ENCODE measurements around the gene COL8A2.
A peak's percentile ranks its signal among the peaks of the same experiment; 100 is the strongest.

The COL8A2 gene

DNA sequence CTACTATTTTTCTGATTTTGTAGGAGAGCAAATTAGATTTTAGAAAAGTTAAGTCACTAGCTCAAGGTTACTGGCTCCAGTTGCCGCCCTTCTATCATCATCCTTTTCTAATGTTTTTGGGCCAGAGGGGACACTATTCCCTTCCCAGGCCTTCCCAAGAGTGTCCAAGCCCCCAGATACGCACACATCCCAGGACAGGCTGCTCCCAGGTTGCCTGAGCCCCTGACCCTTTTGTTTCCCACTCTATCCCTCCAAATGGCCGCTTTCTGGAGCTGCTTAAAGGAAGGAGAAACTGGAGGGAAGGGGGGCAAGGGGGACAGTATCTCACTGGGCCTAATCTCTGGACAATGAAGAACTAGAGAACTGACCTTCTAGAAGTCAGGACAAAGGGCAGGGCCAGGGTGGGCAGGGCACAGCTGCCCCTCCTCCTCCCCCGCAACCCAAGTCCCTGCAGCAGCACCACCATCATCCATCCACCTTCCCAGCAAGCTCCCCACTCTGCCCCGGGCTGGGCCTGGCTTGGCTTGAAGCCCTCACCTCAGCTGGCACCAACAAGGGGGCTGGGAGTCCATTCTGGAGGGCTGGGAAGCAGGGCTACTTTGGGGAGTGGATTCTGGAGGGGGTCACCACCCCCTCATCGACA is 29.9 kb upstream of the COL8A2 start:
- H3K9me3 Mint-ChIP-seq = no peaks in the 10 kb centered on the region
- peaks cover 2% of the 10 kb centered on the region for H3K27me3 Mint-ChIP-seq (ENCODE audit: low read depth, poor library complexity)
- no peak for TF ChIP-seq CTCF (IDR thresholded peaks at IDR 0.05)
- H3K4me1 Mint-ChIP-seq = peaks cover 81% of the 10 kb centered on the region
- H3K27ac Mint-ChIP-seq = peak overlapping the region; percentile 76
- peak; percentile 38 for DNase-seq
- H3K36me3 Mint-ChIP-seq (ENCODE audit: low read depth) = peaks cover 13% of the 10 kb centered on the region
- H3K4me3 Mint-ChIP-seq = peak overlapping the region; percentile 81

- peak overlapping the region; percentile 81 for H3K4me3 Mint-ChIP-seq
- no peak for DNase-seq
- TF ChIP-seq CTCF (IDR thresholded peaks at IDR 0.05) = no peak
- H3K27ac Mint-ChIP-seq = peak overlapping the region; percentile 76
- peaks cover 81% of the 10 kb centered on the region for H3K4me1 Mint-ChIP-seq
- no peaks in the 10 kb centered on the region for H3K9me3 Mint-ChIP-seq
- peaks cover 9% of the 10 kb centered on the region for H3K36me3 Mint-ChIP-seq (ENCODE audit: low read depth)
- H3K27me3 Mint-ChIP-seq (ENCODE audit: low read depth, poor library complexity) = peaks cover 2% of the 10 kb centered on the region
Measured at GRCh38 chr1:36154335-36154734, 29.3 kb upstream of the COL8A2 start.

GRCh38 chr1:36153476-36153875 is 28.5 kb upstream of the COL8A2 start:
- no peaks in the 10 kb centered on the region for H3K9me3 Mint-ChIP-seq

GRCh38 chr1:36151845-36152203 is 26.8 kb upstream of the COL8A2 start:
- Mint-ChIP-seq H3K36me3 (ENCODE audit: low read depth) (peaks cover 11% of the 10 kb centered on the region), H3K4me1 (peaks cover 75% of the 10 kb centered on the region), H3K9me3 (peaks cover 12% of the 10 kb centered on the region), H3K4me3 (no peak overlapping the region), H3K27me3 (ENCODE audit: low read depth, poor library complexity) (peaks cover 9% of the 10 kb centered on the region), H3K27ac (peak overlapping the region; percentile 69)
- TF ChIP-seq CTCF (IDR thresholded peaks at IDR 0.05) = no peak
- DNase-seq = no peak

More at GRCh38 chr1:36153476-36153875, 28.5 kb upstream of the COL8A2 start:
- H3K4me1 Mint-ChIP-seq = peaks cover 81% of the 10 kb centered on the region
- H3K4me3 Mint-ChIP-seq = peak overlapping the region; percentile 34
- no peak for TF ChIP-seq CTCF (IDR thresholded peaks at IDR 0.05)
- DNase-seq = no peak
- peaks cover 2% of the 10 kb centered on the region for H3K27me3 Mint-ChIP-seq (ENCODE audit: low read depth, poor library complexity)
- H3K36me3 Mint-ChIP-seq (ENCODE audit: low read depth) = peaks cover 5% of the 10 kb centered on the region
- no peak overlapping the region for H3K27ac Mint-ChIP-seq

- H3K4me1 Mint-ChIP-seq = peaks cover 75% of the 10 kb centered on the region
- no peak for TF ChIP-seq CTCF (IDR thresholded peaks at IDR 0.05)
- peaks cover 9% of the 10 kb centered on the region for H3K27me3 Mint-ChIP-seq (ENCODE audit: low read depth, poor library complexity)
- peaks cover 13% of the 10 kb centered on the region for H3K9me3 Mint-ChIP-seq
- H3K4me3 Mint-ChIP-seq = peak overlapping the region; percentile 54
- no peak for DNase-seq
- peaks cover 15% of the 10 kb centered on the region for H3K36me3 Mint-ChIP-seq (ENCODE audit: low read depth)
- H3K27ac Mint-ChIP-seq = peak overlapping the region; percentile 94
Measured at GRCh38 chr1:36151134-36151844, 26.3 kb upstream of the COL8A2 start.

Data from nephron progenitor cell (in vitro differentiated cells).